ENCODE results near the gene CTIF. TPM values are rescaled to one million over a fixed set of nuclear protein-coding genes. Genes with fewer than 3 reads are reported as not detected.

Gene CTIF
- total RNA-seq, 2 experiments from 2014 or later: 3.6 to 4.1 TPM

- Mint-ChIP-seq H3K4me3 (no peak overlapping the region), H3K27ac (no peak overlapping the region), H3K9me3 (no peaks in the 10 kb centered on the region), H3K36me3 (ENCODE audit: low read depth) (no peaks in the 10 kb centered on the region), H3K27me3 (ENCODE audit: low read depth) (no peaks in the 10 kb centered on the region), H3K4me1 (ENCODE audit: low read depth) (no peaks in the 10 kb centered on the region)
- no peak for DNase-seq
- intact Hi-C loops (cut with micrococcal nuclease): no loop called here
- CTCF ChIA-PET: no interaction called here
These were observed 120.6 kb downstream of the CTIF start for GRCh38 chr18:48659188-48660009.

GRCh38 chr18:48660346-48661228, 121.8 kb downstream of the CTIF start:
- H3K9me3 Mint-ChIP-seq: no peaks in the 10 kb centered on the region
- intact Hi-C loops (cut with micrococcal nuclease): no loop called here
- H3K27ac Mint-ChIP-seq: no peak overlapping the region
- CTCF ChIA-PET: interaction anchor here (0.7 kb wide), 1 partner anchor 112 kb away, joined by 8 read pairs; no protein-coding TSS in a partner anchor
- no peaks in the 10 kb centered on the region for H3K27me3 Mint-ChIP-seq (ENCODE audit: low read depth)
- DNase-seq: no peak
- no peaks in the 10 kb centered on the region for H3K36me3 Mint-ChIP-seq (ENCODE audit: low read depth)
- no peaks in the 10 kb centered on the region for H3K4me1 Mint-ChIP-seq (ENCODE audit: low read depth)
- no peak overlapping the region for H3K4me3 Mint-ChIP-seq

GRCh38 chr18:48661421-48661820, 122.6 kb downstream of the CTIF start:
- intact Hi-C loops (cut with micrococcal nuclease): no loop called here

GRCh38 chr18:48662011-48662661, 123.3 kb downstream of the CTIF start:
- Mint-ChIP-seq H3K36me3 (ENCODE audit: low read depth) (no peaks in the 10 kb centered on the region), H3K27me3 (ENCODE audit: low read depth) (no peaks in the 10 kb centered on the region), H3K9me3 (no peaks in the 10 kb centered on the region), H3K4me1 (ENCODE audit: low read depth) (no peaks in the 10 kb centered on the region), H3K27ac (no peak overlapping the region), H3K4me3 (no peak overlapping the region)
- DNase-seq: no peak
- CTCF ChIA-PET: interaction anchor here (0.6 to 1.0 kb wide), 2 partner anchors 186 to 1127 kb away, joined by 3 to 4 read pairs; no protein-coding TSS in a partner anchor
- intact Hi-C loops (cut with micrococcal nuclease): no loop called here

More at GRCh38 chr18:48661421-48661820, 122.6 kb downstream of the CTIF start:
- DNase-seq: no peak
- H3K36me3 Mint-ChIP-seq (ENCODE audit: low read depth): no peaks in the 10 kb centered on the region
- H3K27me3 Mint-ChIP-seq (ENCODE audit: low read depth): no peaks in the 10 kb centered on the region
- no peak overlapping the region for H3K27ac Mint-ChIP-seq
- no peaks in the 10 kb centered on the region for H3K4me1 Mint-ChIP-seq (ENCODE audit: low read depth)
- no peaks in the 10 kb centered on the region for H3K9me3 Mint-ChIP-seq
- CTCF ChIA-PET: interaction anchor here (0.7 kb wide), 1 partner anchor 112 kb away, joined by 8 read pairs; no protein-coding TSS in a partner anchor
- no peak overlapping the region for H3K4me3 Mint-ChIP-seq

GRCh38 chr18:48663096-48663930, 124.5 kb downstream of the CTIF start:
- no peaks in the 10 kb centered on the region for H3K27me3 Mint-ChIP-seq (ENCODE audit: low read depth)
- no peaks in the 10 kb centered on the region for H3K9me3 Mint-ChIP-seq
- CTCF ChIA-PET: interaction anchor here (0.6 to 1.0 kb wide), 2 partner anchors 187 to 1125 kb away, joined by 3 to 4 read pairs; no protein-coding TSS in a partner anchor
- intact Hi-C loops (cut with micrococcal nuclease): no loop called here
- no peak overlapping the region for H3K27ac Mint-ChIP-seq
- no peak for DNase-seq
- no peaks in the 10 kb centered on the region for H3K36me3 Mint-ChIP-seq (ENCODE audit: low read depth)
- no peaks in the 10 kb centered on the region for H3K4me1 Mint-ChIP-seq (ENCODE audit: low read depth)
- no peak overlapping the region for H3K4me3 Mint-ChIP-seq

GRCh38 chr18:48663931-48664847, 125.4 kb downstream of the CTIF start:
- no peaks in the 10 kb centered on the region for H3K27me3 Mint-ChIP-seq (ENCODE audit: low read depth)
- no peak overlapping the region for H3K27ac Mint-ChIP-seq
- peak; percentile 65 for DNase-seq
- no peaks in the 10 kb centered on the region for H3K9me3 Mint-ChIP-seq
- no peaks in the 10 kb centered on the region for H3K4me1 Mint-ChIP-seq (ENCODE audit: low read depth)
- no peaks in the 10 kb centered on the region for H3K36me3 Mint-ChIP-seq (ENCODE audit: low read depth)
- CTCF ChIA-PET: interaction anchor here (0.9 to 1.2 kb wide), 4 partner anchors 10 to 188 kb away, joined by 3 to 5 read pairs (median 4); no protein-coding TSS in a partner anchor
- intact Hi-C loops (cut with micrococcal nuclease): loop anchor here (1.0 kb wide), 2 partner anchors 188 to 219 kb away; no protein-coding TSS in a partner anchor
- H3K4me3 Mint-ChIP-seq: no peak overlapping the region

GRCh38 chr18:48665654-48666053, 126.8 kb downstream of the CTIF start:
- intact Hi-C loops (cut with micrococcal nuclease): no loop called here
- CTCF ChIA-PET: interaction anchor here (1.0 kb wide), 1 partner anchor 190 kb away, joined by 3 read pairs; no protein-coding TSS in a partner anchor
- Mint-ChIP-seq H3K9me3 (no peaks in the 10 kb centered on the region), H3K27me3 (ENCODE audit: low read depth) (no peaks in the 10 kb centered on the region), H3K36me3 (ENCODE audit: low read depth) (no peaks in the 10 kb centered on the region), H3K4me1 (ENCODE audit: low read depth) (no peaks in the 10 kb centered on the region), H3K4me3 (no peak overlapping the region), H3K27ac (no peak overlapping the region)
- DNase-seq: no peak

- Mint-ChIP-seq H3K27me3 (ENCODE audit: low read depth) (no peaks in the 10 kb centered on the region), H3K27ac (no peak overlapping the region), H3K9me3 (peaks cover 4% of the 10 kb centered on the region), H3K4me3 (no peak overlapping the region), H3K4me1 (ENCODE audit: low read depth) (no peaks in the 10 kb centered on the region), H3K36me3 (ENCODE audit: low read depth) (peaks cover under 1% of the 10 kb centered on the region)
- intact Hi-C loops (cut with micrococcal nuclease): no loop called here
- CTCF ChIA-PET: interaction anchor here (0.5 kb wide), 1 partner anchor 509 kb away, joined by 4 read pairs; no protein-coding TSS in a partner anchor
- no peak for DNase-seq
These were observed 127.8 kb downstream of the CTIF start for GRCh38 chr18:48666613-48667012.

- Mint-ChIP-seq H3K9me3 (peaks cover 5% of the 10 kb centered on the region), H3K4me1 (ENCODE audit: low read depth) (no peaks in the 10 kb centered on the region), H3K4me3 (no peak overlapping the region), H3K27me3 (ENCODE audit: low read depth) (no peaks in the 10 kb centered on the region), H3K36me3 (ENCODE audit: low read depth) (peaks cover 1% of the 10 kb centered on the region), H3K27ac (no peak overlapping the region)
- intact Hi-C loops (cut with micrococcal nuclease): no loop called here
- CTCF ChIA-PET: interaction anchor here (0.5 to 1.5 kb wide), 3 partner anchors 192 to 508 kb away, joined by 3 to 6 read pairs (median 4); no protein-coding TSS in a partner anchor
- no peak for DNase-seq
These were observed 128.7 kb downstream of the CTIF start for GRCh38 chr18:48667276-48668254.
